Colonic mucosa (tissue), 4 donors: ENCODE results near the gene CDH18. TPM values are rescaled to one million over a fixed set of nuclear protein-coding genes. Genes with fewer than 3 reads are reported as not detected.

Experiments used
- DNase-seq: peaks from one replicate; pipeline ENCODE4 v3.0.0-alpha.2; 2020
- H3K27ac ChIP-seq: fragments of 200-600 bp; one replicate; pipeline ENCODE4 v1.8.0; 2021
- H3K27me3 ChIP-seq: fragments of 200-600 bp; one replicate; pipeline ENCODE4 v1.8.0; 2021
- H3K36me3 ChIP-seq: fragments of 200-600 bp; one replicate; pipeline ENCODE4 v1.8.0; 2021
- H3K4me1 ChIP-seq: fragments of 200-600 bp; one replicate; pipeline ENCODE4 v1.8.0; 2021; ENCODE audit warnings: mild to moderate bottlenecking
- H3K4me3 ChIP-seq: fragments of 200-600 bp; one replicate; pipeline ENCODE4 v1.8.0; 2021
- H3K9ac ChIP-seq, 2 donors: one replicate each; pipeline ENCODE4 v1.7.0; 2013; ENCODE audit warnings: control low read depth in 2 of 2, low read depth in 2 of 2, low read length in 2 of 2
- H3K9me3 ChIP-seq: fragments of 200-600 bp; one replicate; pipeline ENCODE4 v1.8.0; 2021
- intact Hi-C: fragments of 100-400 bp; cut with DNase I; formaldehyde crosslinking; loops from one replicate; pipeline ENCODE4 v1.14.1; 2022
- total RNA-seq, 2 donors: library from RNA; stranded (reverse); fragmentation: NEBNext Ultra II Directional in 1 of 2; extraction: Animal tissue kit (Norgen Biotek cat#: 25700) in 1 of 2; gene quantifications; one replicate each; pipeline ENCODE4 v1.2.1, GENCODE V29; 2021
- TF ChIP-seq, protein P1 (sequence below): fragments of 200-600 bp; IDR thresholded peaks from one replicate; pipeline ENCODE4 v1.8.0; 2022; ENCODE audit warnings: antibody characterized with exemption, mild to moderate bottlenecking
- donor health status: healthy.
- donor health status: DM: no; HTN: no; CAD: no.
- donor health status: DM: no; HTN: no; CAD: no.

The CDH18 gene
- total RNA-seq, 2 donors from 2014 or later: not detected

- no peak overlapping the region for H3K9ac ChIP-seq
- no peak for DNase-seq
- no peak overlapping the region for H3K27ac ChIP-seq
- no peaks in the 10 kb centered on the region for H3K4me1 ChIP-seq
- H3K36me3 ChIP-seq: no peaks in the 10 kb centered on the region
- H3K27me3 ChIP-seq: no peaks in the 10 kb centered on the region
- no peak overlapping the region for H3K4me3 ChIP-seq
- H3K9me3 ChIP-seq: no peaks in the 10 kb centered on the region
- TF ChIP-seq, protein P1, sequence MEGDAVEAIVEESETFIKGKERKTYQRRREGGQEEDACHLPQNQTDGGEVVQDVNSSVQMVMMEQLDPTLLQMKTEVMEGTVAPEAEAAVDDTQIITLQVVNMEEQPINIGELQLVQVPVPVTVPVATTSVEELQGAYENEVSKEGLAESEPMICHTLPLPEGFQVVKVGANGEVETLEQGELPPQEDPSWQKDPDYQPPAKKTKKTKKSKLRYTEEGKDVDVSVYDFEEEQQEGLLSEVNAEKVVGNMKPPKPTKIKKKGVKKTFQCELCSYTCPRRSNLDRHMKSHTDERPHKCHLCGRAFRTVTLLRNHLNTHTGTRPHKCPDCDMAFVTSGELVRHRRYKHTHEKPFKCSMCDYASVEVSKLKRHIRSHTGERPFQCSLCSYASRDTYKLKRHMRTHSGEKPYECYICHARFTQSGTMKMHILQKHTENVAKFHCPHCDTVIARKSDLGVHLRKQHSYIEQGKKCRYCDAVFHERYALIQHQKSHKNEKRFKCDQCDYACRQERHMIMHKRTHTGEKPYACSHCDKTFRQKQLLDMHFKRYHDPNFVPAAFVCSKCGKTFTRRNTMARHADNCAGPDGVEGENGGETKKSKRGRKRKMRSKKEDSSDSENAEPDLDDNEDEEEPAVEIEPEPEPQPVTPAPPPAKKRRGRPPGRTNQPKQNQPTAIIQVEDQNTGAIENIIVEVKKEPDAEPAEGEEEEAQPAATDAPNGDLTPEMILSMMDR: no peak
- intact Hi-C loops: no loop called here
Observed at GRCh38 chr5:19988457-19988856, 457 bp upstream of the CDH18 start.

DNA sequence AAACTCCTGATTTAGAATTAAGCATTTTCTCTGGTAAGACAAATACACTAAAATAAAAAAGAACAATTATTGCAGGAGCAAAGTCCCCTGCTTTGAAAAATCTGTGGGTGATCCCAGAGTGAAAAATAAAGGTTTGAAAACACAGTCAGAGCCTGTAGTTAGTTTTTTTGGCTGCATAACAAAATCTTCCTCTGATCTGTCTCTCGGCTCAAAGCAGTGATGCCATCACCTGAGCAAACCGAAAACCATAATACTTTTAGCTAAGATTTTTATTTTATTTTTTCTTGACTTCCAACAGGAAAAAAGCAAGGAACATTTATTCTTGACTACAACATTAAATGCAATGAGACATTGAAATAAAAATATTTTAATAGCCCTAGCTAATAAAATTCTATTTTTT, 1.2 kb downstream of the CDH18 start:
- no peaks in the 10 kb centered on the region for H3K27me3 ChIP-seq
- TF ChIP-seq, protein P1: no peak
- H3K36me3 ChIP-seq: no peaks in the 10 kb centered on the region
- no peak overlapping the region for H3K27ac ChIP-seq
- no peak for DNase-seq
- H3K4me1 ChIP-seq: no peaks in the 10 kb centered on the region
- peaks cover 6% of the 10 kb centered on the region for H3K9me3 ChIP-seq
- intact Hi-C loops: no loop called here
- no peak overlapping the region for H3K4me3 ChIP-seq
- no peak overlapping the region for H3K9ac ChIP-seq

DNA sequence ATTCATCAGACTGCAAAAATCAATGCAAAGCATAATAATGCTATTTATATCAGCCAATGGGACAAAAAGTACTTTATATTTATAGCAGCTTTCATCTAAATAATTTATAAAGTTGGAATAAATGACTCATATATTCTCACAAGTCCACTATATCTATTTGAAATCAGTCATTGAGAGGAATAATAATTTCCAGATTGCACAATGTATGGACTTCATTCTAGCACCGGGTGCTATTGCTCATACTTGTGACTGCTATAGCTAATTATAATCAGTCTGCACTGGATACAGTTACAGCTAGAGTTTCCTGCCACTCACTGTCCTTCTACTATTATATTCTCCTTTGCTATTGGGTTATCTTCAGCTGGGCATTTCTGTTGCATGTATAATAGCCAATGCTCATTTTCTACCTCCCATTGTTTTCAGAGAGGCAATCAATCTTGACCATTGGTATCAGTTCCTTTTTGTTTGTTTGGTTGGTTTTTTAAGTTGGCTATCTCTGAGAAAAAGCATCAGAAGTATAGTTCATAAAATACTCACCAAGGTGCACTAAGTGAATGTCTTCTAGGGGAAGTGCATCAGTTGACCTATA, 1.9 kb downstream of the CDH18 start:
- TF ChIP-seq, protein P1: no peak
- Histone ChIP-seq H3K36me3 (no peaks in the 10 kb centered on the region), H3K9me3 (peaks cover 6% of the 10 kb centered on the region), H3K4me1 (no peaks in the 10 kb centered on the region), H3K27ac (no peak overlapping the region), H3K4me3 (no peak overlapping the region), H3K9ac (no peak overlapping the region), H3K27me3 (no peaks in the 10 kb centered on the region)
- intact Hi-C loops: no loop called here
- no peak for DNase-seq

DNA sequence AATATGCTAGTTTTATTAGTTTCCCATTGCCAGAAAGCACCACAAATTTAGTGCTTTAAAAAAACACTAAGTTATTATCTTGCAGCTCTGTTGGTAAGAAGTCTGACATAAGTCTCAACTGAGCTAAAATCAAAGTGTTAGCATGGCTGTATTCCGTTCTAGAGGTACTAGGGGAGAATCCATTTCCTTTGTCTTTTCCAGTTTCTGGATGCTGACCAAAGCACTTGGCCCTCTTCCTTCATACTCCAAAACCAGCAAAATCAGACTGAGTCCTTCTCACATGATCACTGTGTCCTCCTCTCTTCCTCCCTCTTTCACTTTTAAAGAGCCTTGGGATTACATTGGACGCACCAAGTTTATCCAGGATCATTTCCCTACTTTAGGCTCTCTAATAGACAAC, 9.5 kb downstream of the CDH18 start:
- DNase-seq: no peak
- intact Hi-C loops: no loop called here
- Histone ChIP-seq H3K9me3 (peaks cover 6% of the 10 kb centered on the region), H3K27me3 (no peaks in the 10 kb centered on the region), H3K9ac (no peak overlapping the region), H3K4me3 (no peak overlapping the region), H3K36me3 (no peaks in the 10 kb centered on the region), H3K4me1 (no peaks in the 10 kb centered on the region), H3K27ac (no peak overlapping the region)
- TF ChIP-seq, protein P1: no peak

DNA sequence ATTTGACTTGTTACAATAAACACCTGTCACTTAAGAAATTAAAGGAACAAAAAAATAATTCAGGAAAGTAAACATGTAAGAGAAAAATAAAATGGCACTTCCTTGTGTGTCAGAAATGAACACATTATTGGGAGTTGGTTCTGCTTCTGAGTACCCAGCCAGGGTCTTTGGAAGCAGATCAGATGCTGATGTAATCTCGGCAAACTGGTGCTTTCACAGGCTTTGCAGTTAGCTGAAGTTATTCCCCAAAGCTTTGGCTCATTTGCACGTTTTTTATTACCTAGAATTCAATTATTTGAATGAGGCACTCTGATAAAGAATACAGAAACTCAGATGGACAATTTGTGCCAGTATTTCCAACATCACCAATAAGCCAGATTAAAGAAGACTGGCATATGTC, 10.9 kb downstream of the CDH18 start:
- Histone ChIP-seq H3K9ac (no peak overlapping the region), H3K9me3 (peaks cover 3% of the 10 kb centered on the region), H3K27me3 (no peaks in the 10 kb centered on the region), H3K27ac (no peak overlapping the region), H3K4me3 (no peak overlapping the region), H3K36me3 (no peaks in the 10 kb centered on the region), H3K4me1 (no peaks in the 10 kb centered on the region)
- TF ChIP-seq, protein P1: no peak
- intact Hi-C loops: no loop called here
- no peak for DNase-seq
